ENCODE measurements around the gene BCR.

DNA sequence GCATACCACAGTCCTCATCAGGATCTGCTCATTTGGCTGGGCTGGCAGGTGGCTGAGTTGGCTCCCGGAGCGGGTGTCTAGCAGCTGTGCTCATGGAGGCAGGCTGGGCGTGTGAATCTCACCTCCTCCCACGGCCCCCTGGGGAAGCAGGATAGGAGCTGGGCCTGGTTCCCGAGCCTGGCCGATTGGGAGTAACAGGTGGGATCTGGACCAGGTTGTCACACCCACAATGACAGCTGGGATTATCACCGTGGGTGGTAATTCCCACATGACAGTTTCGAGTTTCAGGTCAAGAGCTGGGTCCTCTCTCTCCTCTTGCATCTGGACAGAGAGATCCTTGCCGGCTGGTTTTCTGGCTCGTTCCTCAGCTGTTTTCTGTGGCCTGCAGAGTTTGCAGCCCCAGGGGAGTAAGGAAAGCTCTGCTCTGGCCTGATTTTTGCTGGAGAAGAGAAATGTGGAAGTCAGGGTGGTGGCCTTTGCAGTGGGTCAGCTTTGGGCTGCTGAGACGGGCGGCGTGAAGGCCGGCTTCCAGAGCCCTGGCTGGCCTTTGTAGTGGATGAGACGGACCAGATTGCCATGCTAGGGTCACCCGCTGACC, 57.0 kb downstream of the BCR start:
- TF ChIP-seq POLR2A (IDR thresholded peaks at IDR 0.05), result no peak
- peak in 2 of 3 donors; percentile 14 to 28 for TF ChIP-seq POLR2AphosphoS5 (IDR thresholded peaks at IDR 0.05)
- TF ChIP-seq, protein P1, sequence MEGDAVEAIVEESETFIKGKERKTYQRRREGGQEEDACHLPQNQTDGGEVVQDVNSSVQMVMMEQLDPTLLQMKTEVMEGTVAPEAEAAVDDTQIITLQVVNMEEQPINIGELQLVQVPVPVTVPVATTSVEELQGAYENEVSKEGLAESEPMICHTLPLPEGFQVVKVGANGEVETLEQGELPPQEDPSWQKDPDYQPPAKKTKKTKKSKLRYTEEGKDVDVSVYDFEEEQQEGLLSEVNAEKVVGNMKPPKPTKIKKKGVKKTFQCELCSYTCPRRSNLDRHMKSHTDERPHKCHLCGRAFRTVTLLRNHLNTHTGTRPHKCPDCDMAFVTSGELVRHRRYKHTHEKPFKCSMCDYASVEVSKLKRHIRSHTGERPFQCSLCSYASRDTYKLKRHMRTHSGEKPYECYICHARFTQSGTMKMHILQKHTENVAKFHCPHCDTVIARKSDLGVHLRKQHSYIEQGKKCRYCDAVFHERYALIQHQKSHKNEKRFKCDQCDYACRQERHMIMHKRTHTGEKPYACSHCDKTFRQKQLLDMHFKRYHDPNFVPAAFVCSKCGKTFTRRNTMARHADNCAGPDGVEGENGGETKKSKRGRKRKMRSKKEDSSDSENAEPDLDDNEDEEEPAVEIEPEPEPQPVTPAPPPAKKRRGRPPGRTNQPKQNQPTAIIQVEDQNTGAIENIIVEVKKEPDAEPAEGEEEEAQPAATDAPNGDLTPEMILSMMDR (IDR thresholded peaks at IDR 0.05), result no peak

Data from transverse colon (tissue), 4 donors.